Activated naive CD8-positive, alpha-beta T cell treated with anti-CD3 and anti-CD28 coated beads, Interleukin-2, amount 50 U/mL, for 24 hours (primary cell): ENCODE data around the gene C1QA.

Source experiments
- ATAC-seq: fragments of 150-1000 bp; cut with Tn5 transposase; one replicate; pipeline ENCODE4 v1.10.0; 2021
- DNase-seq: peaks from one replicate; pipeline ENCODE4 v3.0.0; 2021
- H3K27ac Mint-ChIP-seq: one replicate; pipeline ENCODE4 v1.8.0; 2021; ENCODE audit warnings: mild to moderate bottlenecking, mixed read lengths
- H3K27me3 Mint-ChIP-seq: one replicate; pipeline ENCODE4 v1.8.0; 2021; ENCODE audit warnings: mixed read lengths
- H3K36me3 Mint-ChIP-seq: one replicate; pipeline ENCODE4 v1.8.0; 2021; ENCODE audit warnings: low read depth, mixed read lengths
- H3K4me1 Mint-ChIP-seq: one replicate; pipeline ENCODE4 v1.8.0; 2021; ENCODE audit warnings: mixed read lengths
- H3K4me3 Mint-ChIP-seq: one replicate; pipeline ENCODE4 v1.8.0; 2021; ENCODE audit warnings: mild to moderate bottlenecking, moderate library complexity, mixed read lengths
- H3K9me3 Mint-ChIP-seq: one replicate; pipeline ENCODE4 v1.8.0; 2021; ENCODE audit warnings: mixed read lengths

C1QA gene

GRCh38 chr1:22602060-22602740 is 34.2 kb upstream of the C1QA start:
- no peak overlapping the region for H3K4me3 Mint-ChIP-seq
- H3K27ac Mint-ChIP-seq: no peak overlapping the region
- peaks cover 14% of the 10 kb centered on the region for H3K27me3 Mint-ChIP-seq
- no peaks in the 10 kb centered on the region for H3K9me3 Mint-ChIP-seq
- DNase-seq: no peak
- no peak for ATAC-seq
- no peaks in the 10 kb centered on the region for H3K4me1 Mint-ChIP-seq
- H3K36me3 Mint-ChIP-seq: no peaks in the 10 kb centered on the region

- ATAC-seq (no peak), DNase-seq (no peak)
- peaks cover 34% of the 10 kb centered on the region for H3K27me3 Mint-ChIP-seq
- H3K4me3 Mint-ChIP-seq: no peak overlapping the region
- H3K27ac Mint-ChIP-seq: no peak overlapping the region
- no peaks in the 10 kb centered on the region for H3K36me3 Mint-ChIP-seq
- no peaks in the 10 kb centered on the region for H3K4me1 Mint-ChIP-seq
- H3K9me3 Mint-ChIP-seq: no peaks in the 10 kb centered on the region
These were observed 30.3 kb upstream of the C1QA start for GRCh38 chr1:22606161-22606560.

GRCh38 chr1:22607154-22607553 is 29.3 kb upstream of the C1QA start:
- DNase-seq: no peak
- H3K9me3 Mint-ChIP-seq: no peaks in the 10 kb centered on the region
- H3K4me3 Mint-ChIP-seq: no peak overlapping the region
- no peaks in the 10 kb centered on the region for H3K36me3 Mint-ChIP-seq
- H3K27me3 Mint-ChIP-seq: peaks cover 35% of the 10 kb centered on the region
- no peaks in the 10 kb centered on the region for H3K4me1 Mint-ChIP-seq
- no peak for ATAC-seq
- H3K27ac Mint-ChIP-seq: no peak overlapping the region

- no peak for ATAC-seq
- H3K9me3 Mint-ChIP-seq: no peaks in the 10 kb centered on the region
- H3K27ac Mint-ChIP-seq: no peak overlapping the region
- no peak overlapping the region for H3K4me3 Mint-ChIP-seq
- H3K27me3 Mint-ChIP-seq: peaks cover 41% of the 10 kb centered on the region
- DNase-seq: no peak
- H3K4me1 Mint-ChIP-seq: no peaks in the 10 kb centered on the region
- no peaks in the 10 kb centered on the region for H3K36me3 Mint-ChIP-seq
These were observed 28.1 kb upstream of the C1QA start for GRCh38 chr1:22608361-22608760.

- no peaks in the 10 kb centered on the region for H3K9me3 Mint-ChIP-seq
- DNase-seq: no peak
- H3K27me3 Mint-ChIP-seq: peaks cover 40% of the 10 kb centered on the region
- H3K27ac Mint-ChIP-seq: no peak overlapping the region
- H3K4me3 Mint-ChIP-seq: no peak overlapping the region
- H3K4me1 Mint-ChIP-seq: no peaks in the 10 kb centered on the region
- ATAC-seq: no peak
- no peaks in the 10 kb centered on the region for H3K36me3 Mint-ChIP-seq
These were observed 27.1 kb upstream of the C1QA start for GRCh38 chr1:22609291-22609690.

- Mint-ChIP-seq H3K9me3 (no peaks in the 10 kb centered on the region), H3K27me3 (peaks cover 33% of the 10 kb centered on the region), H3K27ac (no peak overlapping the region), H3K4me3 (no peak overlapping the region), H3K36me3 (no peaks in the 10 kb centered on the region), H3K4me1 (no peaks in the 10 kb centered on the region)
- ATAC-seq: no peak
- DNase-seq: peak; percentile 24
These were observed 24.9 kb upstream of the C1QA start for GRCh38 chr1:22611530-22611947.

GRCh38 chr1:22612671-22613571 is 23.5 kb upstream of the C1QA start:
- DNase-seq (no peak), ATAC-seq (no peak)
- H3K27ac Mint-ChIP-seq: no peak overlapping the region
- no peak overlapping the region for H3K4me3 Mint-ChIP-seq
- H3K27me3 Mint-ChIP-seq: peaks cover 35% of the 10 kb centered on the region
- no peaks in the 10 kb centered on the region for H3K4me1 Mint-ChIP-seq
- H3K36me3 Mint-ChIP-seq: no peaks in the 10 kb centered on the region
- no peaks in the 10 kb centered on the region for H3K9me3 Mint-ChIP-seq

GRCh38 chr1:22613572-22613918 is 22.9 kb upstream of the C1QA start:
- no peak for DNase-seq
- H3K4me1 Mint-ChIP-seq: no peaks in the 10 kb centered on the region
- H3K9me3 Mint-ChIP-seq: no peaks in the 10 kb centered on the region
- H3K27me3 Mint-ChIP-seq: peaks cover 30% of the 10 kb centered on the region
- H3K4me3 Mint-ChIP-seq: no peak overlapping the region
- H3K27ac Mint-ChIP-seq: no peak overlapping the region
- no peaks in the 10 kb centered on the region for H3K36me3 Mint-ChIP-seq
- no peak for ATAC-seq

- H3K27ac Mint-ChIP-seq: no peak overlapping the region
- no peak for ATAC-seq
- no peaks in the 10 kb centered on the region for H3K9me3 Mint-ChIP-seq
- H3K27me3 Mint-ChIP-seq: peaks cover 28% of the 10 kb centered on the region
- no peak for DNase-seq
- H3K4me3 Mint-ChIP-seq: no peak overlapping the region
- H3K4me1 Mint-ChIP-seq: no peaks in the 10 kb centered on the region
- no peaks in the 10 kb centered on the region for H3K36me3 Mint-ChIP-seq
These were observed 22.5 kb upstream of the C1QA start for GRCh38 chr1:22613951-22614350.

- Mint-ChIP-seq H3K4me1 (no peaks in the 10 kb centered on the region), H3K27me3 (peaks cover 29% of the 10 kb centered on the region), H3K9me3 (no peaks in the 10 kb centered on the region), H3K36me3 (no peaks in the 10 kb centered on the region), H3K27ac (no peak overlapping the region), H3K4me3 (no peak overlapping the region)
- DNase-seq: no peak
- ATAC-seq: no peak
These were observed 20.5 kb upstream of the C1QA start for GRCh38 chr1:22615886-22616285.

GRCh38 chr1:22616571-22616970 is 19.9 kb upstream of the C1QA start:
- Mint-ChIP-seq H3K4me1 (no peaks in the 10 kb centered on the region), H3K27ac (no peak overlapping the region)
- ATAC-seq: no peak

GRCh38 chr1:22618056-22618455 is 18.4 kb upstream of the C1QA start:
- Mint-ChIP-seq H3K9me3 (no peaks in the 10 kb centered on the region), H3K4me3 (no peak overlapping the region), H3K4me1 (no peaks in the 10 kb centered on the region), H3K27ac (no peak overlapping the region), H3K36me3 (no peaks in the 10 kb centered on the region), H3K27me3 (peaks cover 26% of the 10 kb centered on the region)
- DNase-seq (no peak), ATAC-seq (no peak)

More at GRCh38 chr1:22616571-22616970, 19.9 kb upstream of the C1QA start:
- DNase-seq: no peak
- no peaks in the 10 kb centered on the region for H3K9me3 Mint-ChIP-seq
- no peak overlapping the region for H3K4me3 Mint-ChIP-seq
- peaks cover 26% of the 10 kb centered on the region for H3K27me3 Mint-ChIP-seq
- no peaks in the 10 kb centered on the region for H3K36me3 Mint-ChIP-seq

GRCh38 chr1:22619252-22619651 is 17.2 kb upstream of the C1QA start:
- H3K36me3 Mint-ChIP-seq: no peaks in the 10 kb centered on the region
- DNase-seq (no peak), ATAC-seq (no peak)
- H3K9me3 Mint-ChIP-seq: no peaks in the 10 kb centered on the region
- no peak overlapping the region for H3K4me3 Mint-ChIP-seq
- no peak overlapping the region for H3K27ac Mint-ChIP-seq
- no peaks in the 10 kb centered on the region for H3K4me1 Mint-ChIP-seq
- H3K27me3 Mint-ChIP-seq: peaks cover 25% of the 10 kb centered on the region

GRCh38 chr1:22619798-22620197 is 16.6 kb upstream of the C1QA start:
- DNase-seq (no peak), ATAC-seq (no peak)
- Mint-ChIP-seq H3K4me1 (no peaks in the 10 kb centered on the region), H3K4me3 (no peak overlapping the region), H3K36me3 (no peaks in the 10 kb centered on the region), H3K27me3 (peaks cover 26% of the 10 kb centered on the region), H3K9me3 (no peaks in the 10 kb centered on the region), H3K27ac (no peak overlapping the region)

GRCh38 chr1:22621761-22622160 is 14.7 kb upstream of the C1QA start:
- H3K27me3 Mint-ChIP-seq: peaks cover 29% of the 10 kb centered on the region

More at GRCh38 chr1:22621761-22622160, 14.7 kb upstream of the C1QA start:
- DNase-seq (no peak), ATAC-seq (no peak)
- H3K9me3 Mint-ChIP-seq: no peaks in the 10 kb centered on the region
- no peaks in the 10 kb centered on the region for H3K36me3 Mint-ChIP-seq
- H3K4me3 Mint-ChIP-seq: no peak overlapping the region
- H3K27ac Mint-ChIP-seq: no peak overlapping the region
- no peaks in the 10 kb centered on the region for H3K4me1 Mint-ChIP-seq
